HepG2 (cell line): ENCODE results near the gene BNC1. TPM values are rescaled to one million over a fixed set of nuclear protein-coding genes. Genes with fewer than 3 reads are reported as not detected.

ENCODE experiments used
- ATAC-seq: fragments of 200-7000 bp; cut with Tn5 transposase; 3 replicates; pipeline ENCODE4 v1.9.1; 2020; ENCODE audit warnings: mild to moderate bottlenecking, moderate library complexity
- BruUV-seq: library from RNA; stranded (reverse); fragments of 400-500 nt; replicated peaks from 2 replicates; lab custom pipeline; 2021; lab: Mats Ljungman, UMichigan
- CTCF ChIA-PET: fragments of 300-600 bp; formaldehyde crosslinking; extraction: SDS; loops from one replicate; lab custom pipeline; 2021; ENCODE audit warnings: low total read pairs, inconsistent platforms, low intra/inter-chr PET ratio; lab: Yijun Ruan, JAX
- POLR2A ChIA-PET: fragments of 350-600 bp; sonication (Branson Sonifier 250); formaldehyde crosslinking; loops from one replicate; lab custom pipeline; 2020; ENCODE audit warnings: antibody characterized with exemption, inconsistent platforms; lab: Yijun Ruan, JAX
- DNase-seq: peaks from one replicate; pipeline ENCODE4 v3.0.0-alpha.2; 2015; ENCODE audit warnings: low spot score
- FAIRE-seq: peaks from 3 replicates; lab custom pipeline; 2011; peaks lifted over from hg19 to GRCh38; lab: Jason Lieb, UNC
- H2AFZ ChIP-seq: one replicate; pipeline ENCODE4 v1.6.1; 2011; ENCODE audit warnings: low read length, inconsistent platforms
- H3K27ac ChIP-seq: fragments of 300-600 bp; 3 replicates; pipeline ENCODE4 v1.8.0; 2011; ENCODE audit warnings: mixed run types, mild to moderate bottlenecking, mixed read lengths, low read length, inconsistent platforms; ENCODE audit not compliant: insufficient read depth; ENCODE audit errors: extremely low read length
- H3K27me3 ChIP-seq, 2 experiments: fragments of 200-600 bp in 1 of 2; 2 replicates in 1 of 2; 3 replicates in 1 of 2; pipeline versions ENCODE4 v1.6.0 to v1.8.0; 2011; ENCODE audit warnings: low read length in 2 of 2, mild to moderate bottlenecking in 2 of 2, moderate library complexity in 2 of 2, inconsistent platforms in 1 of 2; ENCODE audit not compliant: insufficient read depth in 2 of 2, control insufficient read depth in 1 of 2
- H3K36me3 ChIP-seq, 2 experiments: fragments of 200-600 bp in 1 of 2; replicated peaks in 1 of 2; 2 replicates in 1 of 2; 3 replicates in 1 of 2; pipeline versions ENCODE4 v1.5.1 to v1.8.0; 2011; ENCODE audit warnings: low read length in 2 of 2, inconsistent platforms in 1 of 2; ENCODE audit not compliant: insufficient read depth in 2 of 2, control insufficient read depth in 1 of 2
- H3K4me1 ChIP-seq: 2 replicates; pipeline ENCODE4 v1.5.1; 2012; ENCODE audit warnings: low read length, inconsistent platforms; ENCODE audit not compliant: insufficient read depth
- H3K4me2 ChIP-seq: 2 replicates; pipeline ENCODE4 v1.6.0; 2011; ENCODE audit warnings: low read depth, low read length, inconsistent platforms
- H3K4me3 ChIP-seq, 3 experiments: fragments of 200-600 bp in 1 of 3; sonication (generic), shearing (Covaris generic) in 1 of 3; replicated peaks in 1 of 3; 2 replicates each; pipeline ENCODE4 v1.5.1; 2011 to 2016; ENCODE audit warnings: low read length in 3 of 3, inconsistent platforms in 2 of 3, low read depth in 2 of 3, mild to moderate bottlenecking in 2 of 3, control low read depth in 1 of 3, mixed read lengths in 1 of 3; ENCODE audit not compliant: insufficient read depth in 1 of 3
- H3K79me2 ChIP-seq: one replicate; pipeline ENCODE4 v1.6.1; 2011; ENCODE audit warnings: low read length, inconsistent platforms; ENCODE audit not compliant: insufficient read depth
- H3K9ac ChIP-seq: 2 replicates; pipeline ENCODE4 v1.6.0; 2011; ENCODE audit warnings: mild to moderate bottlenecking, low read depth, low read length, inconsistent platforms; ENCODE audit not compliant: insufficient read depth
- H3K9me3 ChIP-seq: 2 replicates; pipeline ENCODE4 v1.5.1; 2012; ENCODE audit warnings: mild to moderate bottlenecking, low read length
- H4K20me1 ChIP-seq: 2 replicates; pipeline ENCODE4 v1.6.0; 2011; ENCODE audit warnings: inconsistent platforms, mild to moderate bottlenecking, low read length, moderate library complexity; ENCODE audit not compliant: insufficient read depth
- ARID4A ChIP-seq: sonication (generic); formaldehyde crosslinking; IDR thresholded peaks from 2 replicates; pipeline ENCODE4 v1.5.0; 2020; ENCODE audit warnings: mild to moderate bottlenecking, missing genetic modification reagents, borderline replicate concordance
- ARNT2 ChIP-seq: sonication (generic); formaldehyde crosslinking; IDR thresholded peaks from 2 replicates; pipeline ENCODE4 v1.8.0; 2022; ENCODE audit warnings: mild to moderate bottlenecking, low read depth, missing genetic modification reagents, moderate library complexity
- ATAD3A ChIP-seq: sonication (generic); formaldehyde crosslinking; IDR thresholded peaks from 2 replicates; pipeline ENCODE4 v1.4.0; 2020; ENCODE audit warnings: missing genetic modification reagents
- CENPT ChIP-seq: sonication (generic); formaldehyde crosslinking; IDR thresholded peaks from 2 replicates; pipeline ENCODE4 v1.8.0; 2022; ENCODE audit warnings: low read depth, mild to moderate bottlenecking, moderate library complexity, missing genetic modification reagents
- MAFF ChIP-seq: IDR thresholded peaks from 2 replicates; pipeline ENCODE4 v1.6.1; 2011; ENCODE audit warnings: low read depth, low read length, improper control_type of control experiment
- MAFK ChIP-seq, 2 experiments: IDR thresholded peaks in 1 of 2; conservative IDR thresholded peaks in 1 of 2; 2 replicates each; pipeline ENCODE4 v1.6.1; 2011; ENCODE audit warnings: improper control_type of control experiment in 2 of 2, low read length in 2 of 2
- NAIF1 ChIP-seq: sonication (generic); formaldehyde crosslinking; IDR thresholded peaks from 2 replicates; pipeline ENCODE4 v1.5.0; 2020; ENCODE audit warnings: mild to moderate bottlenecking, missing genetic modification reagents, borderline replicate concordance
- POLR2AphosphoS2 ChIP-seq: IDR thresholded peaks from 2 replicates; pipeline ENCODE4 v1.6.1; 2011; ENCODE audit warnings: low read depth, low read length, improper control_type of control experiment
- PRDM4 ChIP-seq: sonication (generic); formaldehyde crosslinking; IDR thresholded peaks from 2 replicates; pipeline ENCODE4 v1.9.0; 2021; ENCODE audit warnings: missing genetic modification reagents, borderline replicate concordance
- SMAD9 ChIP-seq: sonication (generic); formaldehyde crosslinking; IDR thresholded peaks from 2 replicates; pipeline ENCODE4 v1.5.1; 2020; ENCODE audit warnings: mild to moderate bottlenecking, missing genetic modification reagents
- TRAFD1 ChIP-seq: sonication (generic); formaldehyde crosslinking; IDR thresholded peaks from 2 replicates; pipeline ENCODE4 v1.5.1; 2020; ENCODE audit warnings: missing genetic modification reagents, mild to moderate bottlenecking, borderline replicate concordance
- ZNF34 ChIP-seq: sonication (generic); formaldehyde crosslinking; IDR thresholded peaks from 2 replicates; pipeline ENCODE4 v1.4.0; 2020; ENCODE audit warnings: mild to moderate bottlenecking, missing genetic modification reagents, borderline replicate concordance
- ZNF749 ChIP-seq: sonication (generic); formaldehyde crosslinking; IDR thresholded peaks from 2 replicates; pipeline ENCODE4 v1.8.0; 2022; ENCODE audit warnings: mild to moderate bottlenecking, missing genetic modification reagents, moderate library complexity, borderline replicate concordance
- ZNF790 ChIP-seq: sonication (generic); formaldehyde crosslinking; IDR thresholded peaks from 2 replicates; pipeline ENCODE4 v1.8.0; 2022; ENCODE audit warnings: missing genetic modification reagents, mild to moderate bottlenecking, borderline replicate concordance
- WGBS: methylation state at CpG from one replicate; pipeline ENCODE4 v1.1.6; 2017; ENCODE audit warnings: low lambda C conversion rate; 5-methylcytosine and 5-hydroxymethylcytosine counted together
- in situ Hi-C: cut with HindIII; loops from 2 replicates; pipeline ENCODE4 v1.10.0; 2017; ENCODE audit warnings: low pct_unique_long_range_greater_than_20kb; ENCODE audit not compliant: extremely low pct_ligation_motif_present
- intact Hi-C: fragments of 100-400 bp; cut with micrococcal nuclease; formaldehyde crosslinking; loops from one replicate; pipeline ENCODE4 v1.10.0; 2022; ENCODE audit not compliant: unreplicated experiment
- polyA plus RNA-seq, 8 experiments: library from polyadenylated mRNA; depleted of rRNA in 3 of 8; stranded (reverse) in 7 of 8; unstranded in 1 of 8; fragments of >200 nt; fragmentation: Illumina TruSeq in 4 of 8; extraction: Trizol in 4 of 8; gene quantifications; 2 replicates each; pipeline versions ENCODE4 v1.2.1 to v1.2.3, GENCODE V29; 2011 to 2016; ENCODE audit warnings: low read depth in 4 of 8, missing spikeins in 1 of 8, mixed read lengths in 1 of 8; ENCODE audit not compliant: insufficient read depth in 1 of 8
- total RNA-seq, 5 experiments: library from RNA; depleted of rRNA; stranded (reverse); fragments of >200 nt; fragmentation: Illumina TruSeq; extraction: Trizol; gene quantifications; 2 replicates each; pipeline ENCODE4 v1.2.3, GENCODE V29; 2016; ENCODE audit warnings: low read depth in 1 of 5

BNC1 gene
- total and polyA plus RNA-seq, 2 of the 13 experiments (the other 11 are each of a cell fraction or from before 2014, with no cell fraction given) = not detected

GRCh38 chr15:83310521-83311456, 26.3 kb upstream of the BNC1 start:
- POLR2A ChIA-PET = no interaction called here
- H3K4me3 ChIP-seq = no peak overlapping the region
- CTCF ChIA-PET = no interaction called here
- H3K4me1 ChIP-seq = peaks cover 6% of the 10 kb centered on the region
- no peaks in the 10 kb centered on the region for H4K20me1 ChIP-seq
- H3K27ac ChIP-seq = no peak overlapping the region
- no TSS peak for BruUV-seq
- no peak for DNase-seq
- FAIRE-seq = no peak
- H3K79me2 ChIP-seq = no peaks in the 10 kb centered on the region
- H3K36me3 ChIP-seq = no peaks in the 10 kb centered on the region
- H2AFZ ChIP-seq = no peak overlapping the region
- intact Hi-C loops (no loop called here), in situ Hi-C loops (no loop called here)
- no peak overlapping the region for H3K4me2 ChIP-seq
- 16% methylated on average over 5 of the region's 5 CpGs for WGBS
- peaks cover 0 to 9% of the 10 kb centered on the region in 2 experiments; a peak in 1 of 5 replicates for H3K27me3 ChIP-seq
- no peak for ATAC-seq
- H3K9me3 ChIP-seq = no peaks in the 10 kb centered on the region
- no peak overlapping the region for H3K9ac ChIP-seq
- TF ChIP-seq PRDM4 (CRISPR knock-in tag) (no peak), SMAD9 (no peak), MAFK (conservative IDR thresholded peaks at IDR 0.05 in 1 of 2, IDR thresholded peaks at IDR 0.05 in 1 of 2; ENCODE audit: low read length in 2 of 2) (peak; percentile 88 to 94), NAIF1 (no peak), ZNF34 (no peak), MAFF (peak; percentile 87), ZNF749 (CRISPR knock-in tag) (no peak), CENPT (CRISPR knock-in tag) (no peak), TRAFD1 (CRISPR knock-in tag) (no peak), POLR2AphosphoS2 (no peak), ZNF790 (CRISPR knock-in tag) (no peak), ATAD3A (no peak), ARID4A (CRISPR knock-in tag) (no peak), ARNT2 (CRISPR knock-in tag) (no peak)
